Ovary (tissue), 3 donors: ENCODE measurements around the gene CYSTM1.

Experiments
- CTCF ChIP-seq, 3 donors: fragments of 450-650 bp in 2 of 3; fragments of 200-600 bp in 1 of 3; IDR thresholded peaks; one replicate each; pipeline versions ENCODE4 v1.5.1 to v1.8.0; 2016 to 2022; ENCODE audit warnings: antibody characterized with exemption in 3 of 3, mild to moderate bottlenecking in 1 of 3
- EP300 ChIP-seq: sonication (generic); formaldehyde crosslinking; IDR thresholded peaks from one replicate; pipeline ENCODE4 v1.6.1; 2017; ENCODE audit warnings: antibody characterized with exemption
- POLR2A ChIP-seq: fragments of 450-650 bp; IDR thresholded peaks from one replicate; pipeline ENCODE4 v1.6.1; 2017; ENCODE audit warnings: antibody characterized with exemption, mild to moderate bottlenecking, moderate library complexity
- donor health status: DM: no; HTN: no; CAD: no.

- TF ChIP-seq CTCF (IDR thresholded peaks at IDR 0.05), result no peak
- no peak for TF ChIP-seq EP300
- no peak for TF ChIP-seq POLR2A
Observed at GRCh38 chr5:140194662-140195061, 19.7 kb downstream of the CYSTM1 start.
